ENCODE measurements around the gene ZHX3.

DNA sequence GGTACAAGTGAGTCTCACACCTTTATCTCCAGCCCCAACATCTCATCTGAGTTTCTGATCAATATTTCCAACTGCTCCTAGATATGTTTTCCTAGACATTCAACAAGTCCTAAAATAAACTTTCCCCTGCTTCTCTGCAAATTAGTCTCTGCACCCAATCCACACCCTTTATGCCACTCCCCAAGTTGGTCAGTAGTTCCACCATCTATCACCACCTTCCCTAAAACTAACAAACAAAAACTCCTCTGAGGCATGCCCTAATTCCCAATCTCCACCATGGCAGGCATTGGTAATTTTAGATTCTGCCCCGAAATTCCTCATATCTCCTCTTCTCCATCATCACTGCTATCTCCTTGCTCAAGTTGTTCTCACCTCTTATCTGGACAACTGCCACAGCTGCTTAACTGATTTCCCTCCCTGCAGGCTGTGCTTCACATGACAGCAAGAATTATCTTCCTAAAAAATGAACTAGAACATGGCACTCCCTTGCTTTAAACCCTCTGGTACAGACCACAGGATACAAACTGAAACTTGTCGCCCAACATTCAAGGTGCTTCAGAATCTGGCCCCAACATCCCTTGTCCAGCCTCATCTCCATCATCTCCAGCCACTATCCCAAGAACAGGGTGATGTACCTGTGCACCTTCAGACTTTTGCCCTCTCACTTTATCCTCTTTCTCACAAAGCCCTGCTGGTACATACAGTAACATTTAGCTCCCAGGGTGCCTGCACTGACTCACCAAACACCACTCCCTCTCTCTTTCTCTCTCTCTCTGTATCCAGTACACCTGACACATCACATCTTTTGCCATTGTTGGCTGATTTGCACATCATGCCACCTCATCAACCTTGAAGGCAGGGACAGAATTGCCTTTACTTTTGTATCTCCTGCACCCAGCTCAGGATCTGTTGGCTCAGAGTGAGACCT lies 55.5 kb downstream of the ZHX3 start:
- TF ChIP-seq POLR2AphosphoS5 (IDR thresholded peaks at IDR 0.05; ENCODE audit: low read depth, low read length) (no peak), POLR2A (IDR thresholded peaks at IDR 0.05; ENCODE audit: low read depth, low read length) (no peak), PAX5 (IDR thresholded peaks at IDR 0.05; ENCODE audit: insufficient read depth, low read length, severe bottlenecking) (no peak)

All from GM12891 (cell line).